Lower leg skin (tissue), 4 donors: ENCODE measurements around the gene PILRB. TPM values are rescaled to one million over a fixed set of nuclear protein-coding genes. Genes with fewer than 3 reads are reported as not detected.
"Not testable (repeated sequence)": the region's sequence is repeated elsewhere in the genome, so short reads cannot be mapped to it uniquely, and the experiment has no call there.

Source experiments
- DNase-seq, 2 donors: peaks; one replicate each; pipeline ENCODE4 v3.0.0-alpha.2; 2019; ENCODE audit warnings: low spot score in 2 of 2
- H3K4me3 ChIP-seq: fragments of 200-600 bp; sonication (generic); 2 replicates; pipeline ENCODE4 v1.5.1; 2017; ENCODE audit warnings: mild to moderate bottlenecking, low read depth; ENCODE audit not compliant: poor library complexity, severe bottlenecking
- POLR2A ChIP-seq, 2 donors: fragments of 450-650 bp; IDR thresholded peaks; one replicate each; pipeline ENCODE4 v1.6.1; 2016 to 2017; ENCODE audit warnings: antibody characterized with exemption in 2 of 2, mild to moderate bottlenecking in 1 of 2, moderate library complexity in 1 of 2
- WGBS, 2 donors: methylation state at CpG; one replicate each; pipeline ENCODE4 v1.1.5; 2018; 5-methylcytosine and 5-hydroxymethylcytosine counted together
- intact Hi-C: fragments of 100-400 bp; cut with DNase I; formaldehyde crosslinking; loops from one replicate; pipeline ENCODE4 v1.15.0; 2023; ENCODE audit warnings: low total_unique reads
- total RNA-seq, 4 donors: library from RNA; depleted of rRNA; stranded (reverse); fragments of >200 nt; gene quantifications; one replicate each; pipeline ENCODE4 v1.1.0, GENCODE V29; 2016
- TF ChIP-seq, protein P1 (sequence below), 3 donors: fragments of 450-650 bp; IDR thresholded peaks; one replicate each; pipeline ENCODE4 v1.5.1; 2016; ENCODE audit warnings: antibody characterized with exemption in 3 of 3, mild to moderate bottlenecking in 3 of 3, moderate library complexity in 2 of 3

The PILRB gene
- total RNA-seq, 4 donors from 2014 or later, result 33.3 to 86.8 (median 47.3) TPM

DNA sequence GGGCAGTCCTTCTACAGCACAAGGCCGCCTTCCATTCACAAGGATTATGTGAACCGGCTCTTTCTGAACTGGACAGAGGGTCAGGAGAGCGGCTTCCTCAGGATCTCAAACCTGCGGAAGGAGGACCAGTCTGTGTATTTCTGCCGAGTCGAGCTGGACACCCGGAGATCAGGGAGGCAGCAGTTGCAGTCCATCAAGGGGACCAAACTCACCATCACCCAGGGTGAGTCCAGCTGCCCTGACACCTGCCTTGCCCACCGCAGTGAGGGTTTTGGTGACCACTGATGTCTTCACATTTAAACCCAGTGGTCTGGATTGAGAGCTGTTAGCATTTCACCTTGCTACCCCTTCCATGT, 918 bp downstream of the PILRB start:
- WGBS, 2 donors, result 95 to 96% methylated on average over 7 to 8 of the region's 8 CpGs
- intact Hi-C loops, result no loop called here
- TF ChIP-seq, protein P1, sequence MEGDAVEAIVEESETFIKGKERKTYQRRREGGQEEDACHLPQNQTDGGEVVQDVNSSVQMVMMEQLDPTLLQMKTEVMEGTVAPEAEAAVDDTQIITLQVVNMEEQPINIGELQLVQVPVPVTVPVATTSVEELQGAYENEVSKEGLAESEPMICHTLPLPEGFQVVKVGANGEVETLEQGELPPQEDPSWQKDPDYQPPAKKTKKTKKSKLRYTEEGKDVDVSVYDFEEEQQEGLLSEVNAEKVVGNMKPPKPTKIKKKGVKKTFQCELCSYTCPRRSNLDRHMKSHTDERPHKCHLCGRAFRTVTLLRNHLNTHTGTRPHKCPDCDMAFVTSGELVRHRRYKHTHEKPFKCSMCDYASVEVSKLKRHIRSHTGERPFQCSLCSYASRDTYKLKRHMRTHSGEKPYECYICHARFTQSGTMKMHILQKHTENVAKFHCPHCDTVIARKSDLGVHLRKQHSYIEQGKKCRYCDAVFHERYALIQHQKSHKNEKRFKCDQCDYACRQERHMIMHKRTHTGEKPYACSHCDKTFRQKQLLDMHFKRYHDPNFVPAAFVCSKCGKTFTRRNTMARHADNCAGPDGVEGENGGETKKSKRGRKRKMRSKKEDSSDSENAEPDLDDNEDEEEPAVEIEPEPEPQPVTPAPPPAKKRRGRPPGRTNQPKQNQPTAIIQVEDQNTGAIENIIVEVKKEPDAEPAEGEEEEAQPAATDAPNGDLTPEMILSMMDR (IDR thresholded peaks at IDR 0.05), result no peak
- TF ChIP-seq POLR2A (IDR thresholded peaks at IDR 0.05), result no peak
- no peak overlapping the region for H3K4me3 ChIP-seq
- no peak for DNase-seq

DNA sequence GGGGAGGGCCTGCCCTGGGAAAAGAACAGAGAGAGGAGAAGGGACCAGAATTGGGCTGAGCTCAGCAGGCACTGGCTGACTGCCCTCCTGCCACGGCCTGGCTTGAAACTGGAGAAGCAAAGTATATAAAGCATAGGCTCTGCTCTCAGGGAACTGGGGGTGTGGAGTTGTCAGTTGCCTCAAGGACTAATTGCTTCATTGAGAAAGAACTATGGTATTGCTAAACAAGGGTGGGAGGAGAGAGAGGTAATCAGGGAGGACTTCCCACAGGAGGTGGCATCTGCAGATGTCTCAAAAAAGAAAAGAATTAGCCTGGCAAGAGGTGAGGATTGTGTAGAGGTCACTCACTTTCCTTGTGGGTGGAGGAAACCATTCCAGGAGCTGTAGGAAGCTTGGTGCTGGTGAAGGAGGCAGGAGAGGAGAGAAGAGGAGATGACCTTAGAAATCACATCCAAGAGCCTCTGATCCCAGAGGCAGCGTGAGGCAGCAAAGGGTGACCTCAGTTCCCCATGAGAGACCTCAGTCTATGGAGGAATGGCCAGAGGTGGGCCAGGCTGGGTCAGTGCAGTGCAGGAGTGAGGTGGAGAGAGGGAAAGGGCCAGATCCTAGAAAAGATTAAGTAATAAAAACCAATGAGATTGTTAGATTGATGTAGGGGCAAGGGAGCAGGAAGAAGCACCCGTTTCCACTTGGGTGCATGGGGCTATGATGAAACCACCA, 2.4 kb downstream of the PILRB start:
- TF ChIP-seq, protein P1 (IDR thresholded peaks at IDR 0.05), result no peak
- no peak for TF ChIP-seq POLR2A (IDR thresholded peaks at IDR 0.05)
- no peak for DNase-seq
- WGBS, 2 donors, result 83 to 91% methylated on average over 3 of the region's 3 CpGs
- intact Hi-C loops, result no loop called here
- no peak overlapping the region for H3K4me3 ChIP-seq

DNA sequence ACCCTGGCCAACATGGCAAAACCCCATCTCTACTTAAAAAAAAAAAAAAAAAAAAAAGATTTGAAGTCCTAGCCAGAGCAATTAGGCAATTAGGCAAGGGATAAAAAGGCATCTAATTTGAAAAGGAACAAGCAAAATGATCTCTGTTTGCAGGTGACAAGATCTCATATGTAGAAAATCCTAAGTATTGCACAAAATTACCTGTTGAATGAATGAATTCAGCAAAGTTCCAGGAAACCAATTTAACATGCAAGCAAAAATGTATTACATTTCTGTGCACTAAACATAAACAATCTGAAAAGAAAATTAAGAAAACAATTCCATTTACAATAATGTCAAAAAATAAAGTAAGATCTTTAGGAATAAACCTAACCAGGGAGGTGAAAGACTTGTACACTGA, 5.2 kb downstream of the PILRB start:
- intact Hi-C loops, result no loop called here
- no peak overlapping the region for H3K4me3 ChIP-seq
- TF ChIP-seq, protein P1 (IDR thresholded peaks at IDR 0.05), result no peak
- no peak for TF ChIP-seq POLR2A (IDR thresholded peaks at IDR 0.05)
- DNase-seq, result no peak

DNA sequence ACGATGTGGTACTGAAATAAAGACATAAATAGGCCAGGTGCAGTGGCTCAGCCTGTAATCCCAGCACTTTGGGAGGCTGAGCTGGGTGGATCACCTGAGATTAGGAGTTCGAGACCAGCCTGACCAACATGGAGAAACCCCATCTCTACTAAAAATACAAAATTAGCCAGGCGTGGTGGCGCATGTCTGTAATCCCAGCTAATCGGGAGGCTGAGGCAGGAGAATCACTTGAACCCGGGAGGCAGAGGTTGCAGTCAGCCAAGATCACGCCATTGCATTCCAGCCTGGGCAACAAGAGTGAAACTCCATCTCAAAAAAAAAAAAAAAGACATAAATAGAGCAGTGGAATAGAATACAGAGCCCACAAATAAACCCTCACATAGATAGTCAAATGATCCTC, 5.9 kb downstream of the PILRB start:
- DNase-seq, intact Hi-C loops, H3K4me3 ChIP-seq: not testable (repeated sequence)
- WGBS, 2 donors, result 94 to 95% methylated on average over 7 of the region's 7 CpGs

DNA sequence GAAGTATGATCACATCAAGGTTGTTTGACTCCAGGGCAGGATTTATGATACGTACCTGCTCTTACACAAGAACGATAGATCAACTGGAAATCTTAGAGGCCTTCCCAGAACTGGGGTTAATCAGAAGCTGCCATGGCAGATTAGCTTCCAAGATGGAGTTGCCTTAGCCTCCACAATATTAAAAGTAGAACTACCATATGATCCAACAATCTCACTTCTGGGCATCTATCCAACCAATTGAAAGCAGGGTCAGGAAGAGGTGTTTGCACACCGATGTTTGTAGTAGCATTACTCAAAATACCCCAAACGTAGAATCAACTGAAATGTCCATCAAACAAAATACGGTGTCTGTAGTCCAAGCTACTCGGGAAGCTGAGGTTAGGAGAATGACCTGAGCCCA, 6.6 kb downstream of the PILRB start:
- DNase-seq, result no peak
- no peak for TF ChIP-seq POLR2A (IDR thresholded peaks at IDR 0.05)
- TF ChIP-seq, protein P1 (IDR thresholded peaks at IDR 0.05), result no peak
- 86 to 93% methylated on average over 6 of the region's 6 CpGs for WGBS, 2 donors
- intact Hi-C loops, result no loop called here
- H3K4me3 ChIP-seq, result no peak overlapping the region

DNA sequence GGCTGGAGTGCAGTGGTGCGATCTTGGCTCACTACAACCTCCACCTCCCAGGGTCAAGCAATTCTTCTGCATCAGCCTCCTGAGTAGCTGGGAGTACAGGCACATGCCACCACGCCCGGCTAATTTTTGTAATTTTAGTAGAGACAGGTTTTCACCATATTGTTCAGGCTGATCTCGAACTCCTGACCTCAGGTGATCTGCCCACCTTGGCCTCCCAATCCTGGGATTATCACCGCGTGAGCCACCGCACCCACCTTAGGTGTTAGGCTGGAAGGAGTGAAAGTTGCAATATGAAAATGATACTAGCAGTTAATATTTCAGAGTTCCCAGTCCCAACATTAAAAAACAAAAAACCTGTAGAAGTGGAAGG, 8.1 kb downstream of the PILRB start:
- intact Hi-C loops, H3K4me3 ChIP-seq, DNase-seq: not testable (repeated sequence)
- 95 to 96% methylated on average over 7 of the region's 7 CpGs for WGBS, 2 donors
